AG09309 (cell line): Measurements from ENCODE around the gene STMP1.
"Not testable (repeated sequence)": the region's sequence is repeated elsewhere in the genome, so short reads cannot be mapped to it uniquely, and the experiment has no call there.

Source experiments
- DNase-seq: peaks from one replicate; pipeline ENCODE4 v3.0.0-alpha.2; 2010; ENCODE audit warnings: low read depth
- H3K4me3 ChIP-seq: 2 replicates; pipeline ENCODE4 v1.5.1; 2011; ENCODE audit warnings: mild to moderate bottlenecking, low read depth, low read length, moderate library complexity; ENCODE audit not compliant: control insufficient read depth
- CTCF ChIP-seq: IDR thresholded peaks from 2 replicates; pipeline ENCODE4 v1.5.1; 2011; ENCODE audit warnings: mild to moderate bottlenecking, low read depth, low read length, inconsistent platforms; ENCODE audit not compliant: insufficient read depth, control insufficient read depth; ENCODE audit errors: missing control alignments

The STMP1 gene

GRCh38 chr7:135634191-135634878 is 28.0 kb upstream of the STMP1 start:
- no peak overlapping the region for H3K4me3 ChIP-seq
- TF ChIP-seq CTCF: no peak
- no peak for DNase-seq

- not testable (repeated sequence) for H3K4me3 ChIP-seq, DNase-seq
Observed at GRCh38 chr7:135639690-135640089, 22.6 kb upstream of the STMP1 start.

GRCh38 chr7:135644154-135644553 is 18.2 kb upstream of the STMP1 start:
- no peak overlapping the region for H3K4me3 ChIP-seq
- DNase-seq: no peak
- TF ChIP-seq CTCF: no peak

- DNase-seq: no peak
- no peak for TF ChIP-seq CTCF
- H3K4me3 ChIP-seq: no peak overlapping the region
Observed at GRCh38 chr7:135644729-135645128, 17.6 kb upstream of the STMP1 start.

- DNase-seq: no peak
- TF ChIP-seq CTCF: peak; percentile 70
- no peak overlapping the region for H3K4me3 ChIP-seq
Observed at GRCh38 chr7:135645296-135645904, 16.9 kb upstream of the STMP1 start.

- TF ChIP-seq CTCF: no peak
- H3K4me3 ChIP-seq: no peak overlapping the region
- no peak for DNase-seq
Observed at GRCh38 chr7:135647755-135648154, 14.6 kb upstream of the STMP1 start.

- TF ChIP-seq CTCF: no peak
- no peak for DNase-seq
- H3K4me3 ChIP-seq: no peak overlapping the region
Observed at GRCh38 chr7:135648235-135648634, 14.1 kb upstream of the STMP1 start.
